Measurements from ENCODE around the gene SOX8. TPM values are rescaled to one million over a fixed set of nuclear protein-coding genes. Genes with fewer than 3 reads are reported as not detected.

The SOX8 gene
- polyA plus RNA-seq, 1 donor from 2014 or later = 3.9 TPM

DNA sequence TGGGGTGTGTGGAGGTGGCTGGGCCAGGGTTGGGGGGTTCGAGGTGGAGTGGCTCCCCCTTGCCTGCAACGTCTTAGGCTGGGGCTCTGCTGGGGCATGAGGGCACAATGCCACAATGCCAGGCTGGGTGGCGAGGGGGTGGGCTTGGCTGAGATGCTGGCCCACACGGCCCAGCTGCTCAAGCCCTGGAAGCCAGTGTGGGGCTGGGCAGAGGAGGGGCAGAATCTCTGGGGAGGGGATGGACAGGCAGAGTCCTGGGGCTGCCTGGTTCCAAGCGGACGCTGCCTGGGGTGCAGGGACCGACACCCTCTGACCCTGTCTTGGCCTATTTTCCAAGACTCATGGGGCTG is 53.5 kb downstream of the SOX8 start:
- H3K4me2 ChIP-seq (ENCODE audit: low read length) = no peak overlapping the region
- no peaks in the 10 kb centered on the region for H3K9me2 ChIP-seq (ENCODE audit: insufficient read depth, low read length)
- H4K20me1 ChIP-seq (ENCODE audit: insufficient read depth) = no peaks in the 10 kb centered on the region
- H3K9me3 ChIP-seq (ENCODE audit: low read length) = no peaks in the 10 kb centered on the region
- no peaks in the 10 kb centered on the region for H3K36me3 ChIP-seq (ENCODE audit: insufficient read depth, low read length)
- H3K79me2 ChIP-seq (replicated peaks; ENCODE audit: insufficient read depth, low read length) = no peaks in the 10 kb centered on the region
- no peaks in the 10 kb centered on the region for H3F3A ChIP-seq (ENCODE audit: insufficient read depth, low read length, poor library complexity, severe bottlenecking)
- no peak overlapping the region for H2AFZ ChIP-seq (ENCODE audit: low read depth, low read length)
- H3K27ac ChIP-seq (ENCODE audit: low read length) = no peak overlapping the region
- no peak overlapping the region for H3K4me3 ChIP-seq (ENCODE audit: low read length)
- H3K9ac ChIP-seq (ENCODE audit: low read length) = no peak overlapping the region
- TF ChIP-seq, protein P1, sequence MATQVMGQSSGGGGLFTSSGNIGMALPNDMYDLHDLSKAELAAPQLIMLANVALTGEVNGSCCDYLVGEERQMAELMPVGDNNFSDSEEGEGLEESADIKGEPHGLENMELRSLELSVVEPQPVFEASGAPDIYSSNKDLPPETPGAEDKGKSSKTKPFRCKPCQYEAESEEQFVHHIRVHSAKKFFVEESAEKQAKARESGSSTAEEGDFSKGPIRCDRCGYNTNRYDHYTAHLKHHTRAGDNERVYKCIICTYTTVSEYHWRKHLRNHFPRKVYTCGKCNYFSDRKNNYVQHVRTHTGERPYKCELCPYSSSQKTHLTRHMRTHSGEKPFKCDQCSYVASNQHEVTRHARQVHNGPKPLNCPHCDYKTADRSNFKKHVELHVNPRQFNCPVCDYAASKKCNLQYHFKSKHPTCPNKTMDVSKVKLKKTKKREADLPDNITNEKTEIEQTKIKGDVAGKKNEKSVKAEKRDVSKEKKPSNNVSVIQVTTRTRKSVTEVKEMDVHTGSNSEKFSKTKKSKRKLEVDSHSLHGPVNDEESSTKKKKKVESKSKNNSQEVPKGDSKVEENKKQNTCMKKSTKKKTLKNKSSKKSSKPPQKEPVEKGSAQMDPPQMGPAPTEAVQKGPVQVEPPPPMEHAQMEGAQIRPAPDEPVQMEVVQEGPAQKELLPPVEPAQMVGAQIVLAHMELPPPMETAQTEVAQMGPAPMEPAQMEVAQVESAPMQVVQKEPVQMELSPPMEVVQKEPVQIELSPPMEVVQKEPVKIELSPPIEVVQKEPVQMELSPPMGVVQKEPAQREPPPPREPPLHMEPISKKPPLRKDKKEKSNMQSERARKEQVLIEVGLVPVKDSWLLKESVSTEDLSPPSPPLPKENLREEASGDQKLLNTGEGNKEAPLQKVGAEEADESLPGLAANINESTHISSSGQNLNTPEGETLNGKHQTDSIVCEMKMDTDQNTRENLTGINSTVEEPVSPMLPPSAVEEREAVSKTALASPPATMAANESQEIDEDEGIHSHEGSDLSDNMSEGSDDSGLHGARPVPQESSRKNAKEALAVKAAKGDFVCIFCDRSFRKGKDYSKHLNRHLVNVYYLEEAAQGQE (IDR thresholded peaks at IDR 0.05; ENCODE audit: borderline replicate concordance) = no peak
- TF ChIP-seq RAD21 (conservative IDR thresholded peaks at IDR 0.05) (no peak), SMC3 (conservative IDR thresholded peaks at IDR 0.05; ENCODE audit: poor library complexity) (no peak), TAF1 (IDR thresholded peaks at IDR 0.05; ENCODE audit: low read depth) (no peak), EZH2 (IDR thresholded peaks at IDR 0.05; ENCODE audit: borderline replicate concordance, insufficient read depth, low read length, poor library complexity, severe bottlenecking) (no peak), POLR2AphosphoS5 (IDR thresholded peaks at IDR 0.05) (no peak), MXI1 (conservative IDR thresholded peaks at IDR 0.05; ENCODE audit: poor library complexity, severe bottlenecking) (no peak), EP300 (conservative IDR thresholded peaks at IDR 0.05; ENCODE audit: poor library complexity, severe bottlenecking) (no peak)
- TF ChIP-seq, protein P2, sequence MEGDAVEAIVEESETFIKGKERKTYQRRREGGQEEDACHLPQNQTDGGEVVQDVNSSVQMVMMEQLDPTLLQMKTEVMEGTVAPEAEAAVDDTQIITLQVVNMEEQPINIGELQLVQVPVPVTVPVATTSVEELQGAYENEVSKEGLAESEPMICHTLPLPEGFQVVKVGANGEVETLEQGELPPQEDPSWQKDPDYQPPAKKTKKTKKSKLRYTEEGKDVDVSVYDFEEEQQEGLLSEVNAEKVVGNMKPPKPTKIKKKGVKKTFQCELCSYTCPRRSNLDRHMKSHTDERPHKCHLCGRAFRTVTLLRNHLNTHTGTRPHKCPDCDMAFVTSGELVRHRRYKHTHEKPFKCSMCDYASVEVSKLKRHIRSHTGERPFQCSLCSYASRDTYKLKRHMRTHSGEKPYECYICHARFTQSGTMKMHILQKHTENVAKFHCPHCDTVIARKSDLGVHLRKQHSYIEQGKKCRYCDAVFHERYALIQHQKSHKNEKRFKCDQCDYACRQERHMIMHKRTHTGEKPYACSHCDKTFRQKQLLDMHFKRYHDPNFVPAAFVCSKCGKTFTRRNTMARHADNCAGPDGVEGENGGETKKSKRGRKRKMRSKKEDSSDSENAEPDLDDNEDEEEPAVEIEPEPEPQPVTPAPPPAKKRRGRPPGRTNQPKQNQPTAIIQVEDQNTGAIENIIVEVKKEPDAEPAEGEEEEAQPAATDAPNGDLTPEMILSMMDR (IDR thresholded peaks at IDR 0.05; ENCODE audit: poor library complexity, severe bottlenecking) = no peak
- no peaks in the 10 kb centered on the region for H3K27me3 ChIP-seq (ENCODE audit: insufficient read depth, low read depth, low read length)

DNA sequence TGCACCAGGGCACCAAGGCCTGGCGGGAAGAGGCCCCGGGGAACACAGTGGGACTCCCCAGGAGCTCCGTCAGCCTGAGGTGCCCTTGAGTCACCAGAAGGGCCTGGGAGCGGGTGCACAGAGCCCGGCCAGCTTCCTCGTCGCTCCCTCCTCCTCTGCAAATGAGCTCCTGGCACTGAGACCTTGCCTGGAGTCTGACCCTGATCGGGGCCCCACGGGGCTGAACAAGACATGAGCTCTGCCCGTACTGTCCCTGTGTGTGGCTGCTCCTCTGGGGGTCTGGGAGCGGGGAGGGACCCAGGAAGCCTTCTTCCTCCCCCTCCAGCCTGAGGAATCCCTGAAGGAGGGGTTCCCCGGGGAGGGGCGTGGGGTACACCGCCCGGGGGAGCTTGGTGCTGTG is 54.6 kb downstream of the SOX8 start:
- no peaks in the 10 kb centered on the region for H3K9me2 ChIP-seq (ENCODE audit: insufficient read depth, low read length)
- no peak overlapping the region for H3K4me3 ChIP-seq (ENCODE audit: low read length)
- H3K79me2 ChIP-seq (replicated peaks; ENCODE audit: insufficient read depth, low read length) = no peaks in the 10 kb centered on the region
- H3K4me2 ChIP-seq (ENCODE audit: low read length) = no peak overlapping the region
- H3F3A ChIP-seq (ENCODE audit: insufficient read depth, low read length, poor library complexity, severe bottlenecking) = no peaks in the 10 kb centered on the region
- no peak for TF ChIP-seq TAF1 (IDR thresholded peaks at IDR 0.05; ENCODE audit: low read depth)
- no peak for TF ChIP-seq POLR2AphosphoS5 (IDR thresholded peaks at IDR 0.05)
- TF ChIP-seq RAD21 (conservative IDR thresholded peaks at IDR 0.05) = no peak
- TF ChIP-seq, protein P2 (IDR thresholded peaks at IDR 0.05; ENCODE audit: poor library complexity, severe bottlenecking) = no peak
- TF ChIP-seq MXI1 (conservative IDR thresholded peaks at IDR 0.05; ENCODE audit: poor library complexity, severe bottlenecking) = no peak
- TF ChIP-seq EZH2 (IDR thresholded peaks at IDR 0.05; ENCODE audit: borderline replicate concordance, insufficient read depth, low read length, poor library complexity, severe bottlenecking) = no peak
- no peak for TF ChIP-seq SMC3 (conservative IDR thresholded peaks at IDR 0.05; ENCODE audit: poor library complexity)
- TF ChIP-seq, protein P1 (IDR thresholded peaks at IDR 0.05; ENCODE audit: borderline replicate concordance) = no peak
- no peak for TF ChIP-seq EP300 (conservative IDR thresholded peaks at IDR 0.05; ENCODE audit: poor library complexity, severe bottlenecking)
- H3K36me3 ChIP-seq (ENCODE audit: insufficient read depth, low read length) = no peaks in the 10 kb centered on the region
- no peak overlapping the region for H3K27ac ChIP-seq (ENCODE audit: low read length)
- H3K9me3 ChIP-seq (ENCODE audit: low read length) = no peaks in the 10 kb centered on the region
- no peaks in the 10 kb centered on the region for H3K27me3 ChIP-seq (ENCODE audit: insufficient read depth, low read depth, low read length)
- H2AFZ ChIP-seq (ENCODE audit: low read depth, low read length) = no peak overlapping the region
- H3K9ac ChIP-seq (ENCODE audit: low read length) = no peak overlapping the region
- no peaks in the 10 kb centered on the region for H4K20me1 ChIP-seq (ENCODE audit: insufficient read depth)

Measured in neural cell (in vitro differentiated cells).